Measurements from ENCODE around the gene CNOT3.

Gene CNOT3

GRCh38 chr19:54199401-54199800 lies 61.8 kb downstream of the CNOT3 start:
- no peak for DNase-seq

DNA sequence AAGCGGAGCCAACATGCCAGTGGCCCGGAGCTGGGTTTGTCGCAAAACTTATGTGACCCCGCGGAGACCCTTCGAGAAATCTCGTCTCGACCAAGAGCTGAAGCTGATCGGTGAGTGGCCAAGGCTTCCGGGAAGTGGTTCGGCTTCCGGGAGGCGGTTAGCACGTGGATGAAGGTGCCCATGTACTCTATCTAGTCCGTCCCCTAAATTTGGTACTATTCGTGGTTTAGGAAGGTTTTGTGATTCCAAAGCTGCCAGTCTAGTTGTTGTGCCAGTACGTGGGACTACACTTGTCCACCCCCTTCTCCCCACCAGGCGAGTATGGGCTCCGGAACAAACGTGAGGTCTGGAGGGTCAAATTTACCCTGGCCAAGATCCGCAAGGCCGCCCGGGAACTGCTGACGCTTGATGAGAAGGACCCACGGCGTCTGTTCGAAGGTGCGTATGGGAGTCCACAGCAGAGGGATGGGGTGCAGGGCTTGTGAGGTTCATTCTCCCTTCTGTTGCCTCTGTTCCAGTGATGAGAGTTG lies 63.7 kb downstream of the CNOT3 start:
- DNase-seq: no peak

- no peak for DNase-seq
These were observed 64.4 kb downstream of the CNOT3 start for GRCh38 chr19:54201980-54202379.

- no peak for DNase-seq
These were observed 65.6 kb downstream of the CNOT3 start for GRCh38 chr19:54203151-54203611.

DNA sequence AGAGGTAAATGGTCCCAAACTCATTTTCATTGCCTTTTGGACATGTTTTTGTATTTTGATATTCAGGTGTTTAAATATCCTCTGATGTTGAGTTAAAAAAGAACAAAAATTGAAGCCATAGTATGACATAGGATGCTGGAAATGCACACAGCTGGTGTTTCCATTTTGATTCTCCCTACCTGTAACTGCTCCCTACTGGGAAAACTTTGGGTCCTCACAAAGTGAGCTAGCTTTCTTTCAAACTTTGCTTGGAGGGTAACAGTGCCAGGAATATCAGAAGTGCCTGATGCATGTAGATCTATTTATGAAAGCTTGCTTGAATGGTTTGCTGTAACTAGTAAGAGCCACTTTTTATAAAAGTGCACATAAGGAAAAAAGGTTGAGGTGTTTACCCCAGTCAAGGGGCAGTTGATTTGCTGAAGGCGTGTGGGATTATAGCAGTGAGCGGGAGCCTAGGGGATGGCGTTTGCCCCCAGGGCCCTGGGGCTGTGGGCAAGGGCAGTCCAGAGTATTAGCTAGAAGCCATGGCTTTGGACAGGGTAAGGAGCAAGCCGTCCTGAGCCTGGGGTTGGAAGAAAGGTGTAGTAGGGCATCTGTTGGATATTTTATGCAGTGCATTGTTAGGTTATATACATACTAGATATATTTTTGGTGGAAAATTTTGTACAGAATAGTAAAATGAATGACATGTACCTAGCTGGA lies 67.4 kb downstream of the CNOT3 start:
- DNase-seq: no peak

Measured in stimulated activated CD4-positive, alpha-beta T cell treated with anti-CD3 and anti-CD28 coated beads, Interleukin-4, amount 100 ng/mL, for 24 hours (primary cell).